GM12865 (cell line): ENCODE results near the gene TNFRSF25.

Experiments used
- DNase-seq: peaks from one replicate; pipeline ENCODE4 v3.0.0; 2010; ENCODE audit warnings: low read depth
- H3K4me3 ChIP-seq: 2 replicates; pipeline ENCODE4 v1.5.1; 2011; ENCODE audit warnings: mild to moderate bottlenecking, low read depth, low read length, control low read depth
- TF ChIP-seq, protein P1 (sequence below): IDR thresholded peaks from 2 replicates; pipeline ENCODE4 v1.5.1; 2011; ENCODE audit warnings: low read length, control low read depth, low read depth, inconsistent platforms; ENCODE audit not compliant: insufficient read depth; ENCODE audit errors: missing control alignments

TNFRSF25 gene

DNA sequence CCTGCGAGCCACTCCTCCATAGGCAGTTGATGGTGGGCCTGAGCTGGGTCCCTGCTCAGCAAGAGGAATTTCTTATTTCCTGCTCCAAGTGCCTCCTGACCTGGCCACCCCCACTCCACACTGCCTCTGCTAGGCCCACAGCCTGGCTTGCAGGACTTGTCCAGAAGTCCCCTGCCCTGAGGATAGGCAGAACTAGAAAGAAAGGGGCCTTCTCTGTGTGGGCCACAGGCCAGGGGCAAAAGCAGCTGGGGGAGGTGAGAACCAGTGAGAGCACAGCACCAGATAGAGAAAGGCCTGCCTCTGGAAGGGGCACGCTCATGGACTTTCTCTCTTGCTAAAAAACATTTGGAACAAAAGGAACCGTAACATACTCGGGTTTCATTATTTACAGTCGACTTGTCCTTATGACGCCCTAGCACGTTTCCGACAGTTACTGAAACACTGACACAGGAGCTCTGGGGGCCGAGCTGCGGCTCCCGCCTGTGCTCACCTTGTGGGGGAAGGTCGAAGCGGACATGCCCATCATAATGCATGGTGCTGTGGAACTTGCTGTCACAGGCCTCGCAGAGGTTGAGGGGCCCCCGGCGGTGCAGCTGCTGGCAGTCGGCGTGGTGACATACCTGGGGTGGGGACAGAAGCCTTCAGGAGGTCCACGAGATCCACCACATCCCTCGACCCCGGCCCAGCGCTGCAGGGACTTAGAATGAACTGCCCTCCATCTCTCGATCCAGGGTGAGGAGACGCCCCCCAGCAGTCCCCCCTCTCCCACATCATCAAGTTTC lies 11.3 kb upstream of the TNFRSF25 start:
- no peak for DNase-seq

DNA sequence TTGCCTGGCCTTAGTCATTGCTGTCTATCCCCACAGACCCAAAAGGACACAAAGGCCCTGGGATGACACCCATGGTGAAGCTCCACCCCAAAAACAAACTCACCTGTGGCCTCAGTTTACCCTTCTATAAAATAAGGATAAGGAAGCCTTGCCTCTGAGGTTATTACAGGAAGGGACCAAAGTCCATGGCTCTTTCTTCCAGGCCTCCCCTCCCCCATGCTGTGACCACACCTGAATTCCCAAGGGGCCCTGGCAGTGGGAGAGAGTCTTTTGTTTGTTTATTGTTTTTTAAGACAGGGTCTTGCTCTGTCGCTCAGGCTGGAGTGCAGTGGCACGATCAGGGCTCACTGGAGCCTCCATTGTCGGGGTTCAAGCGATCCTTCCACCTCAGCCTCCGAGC lies 10.5 kb upstream of the TNFRSF25 start:
- DNase-seq = no peak
- TF ChIP-seq, protein P1, sequence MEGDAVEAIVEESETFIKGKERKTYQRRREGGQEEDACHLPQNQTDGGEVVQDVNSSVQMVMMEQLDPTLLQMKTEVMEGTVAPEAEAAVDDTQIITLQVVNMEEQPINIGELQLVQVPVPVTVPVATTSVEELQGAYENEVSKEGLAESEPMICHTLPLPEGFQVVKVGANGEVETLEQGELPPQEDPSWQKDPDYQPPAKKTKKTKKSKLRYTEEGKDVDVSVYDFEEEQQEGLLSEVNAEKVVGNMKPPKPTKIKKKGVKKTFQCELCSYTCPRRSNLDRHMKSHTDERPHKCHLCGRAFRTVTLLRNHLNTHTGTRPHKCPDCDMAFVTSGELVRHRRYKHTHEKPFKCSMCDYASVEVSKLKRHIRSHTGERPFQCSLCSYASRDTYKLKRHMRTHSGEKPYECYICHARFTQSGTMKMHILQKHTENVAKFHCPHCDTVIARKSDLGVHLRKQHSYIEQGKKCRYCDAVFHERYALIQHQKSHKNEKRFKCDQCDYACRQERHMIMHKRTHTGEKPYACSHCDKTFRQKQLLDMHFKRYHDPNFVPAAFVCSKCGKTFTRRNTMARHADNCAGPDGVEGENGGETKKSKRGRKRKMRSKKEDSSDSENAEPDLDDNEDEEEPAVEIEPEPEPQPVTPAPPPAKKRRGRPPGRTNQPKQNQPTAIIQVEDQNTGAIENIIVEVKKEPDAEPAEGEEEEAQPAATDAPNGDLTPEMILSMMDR = no peak
- H3K4me3 ChIP-seq = no peak overlapping the region

More for the DNA sequence above, 11.3 kb upstream of the TNFRSF25 start:
- no peak overlapping the region for H3K4me3 ChIP-seq
- TF ChIP-seq, protein P1 = no peak

DNA sequence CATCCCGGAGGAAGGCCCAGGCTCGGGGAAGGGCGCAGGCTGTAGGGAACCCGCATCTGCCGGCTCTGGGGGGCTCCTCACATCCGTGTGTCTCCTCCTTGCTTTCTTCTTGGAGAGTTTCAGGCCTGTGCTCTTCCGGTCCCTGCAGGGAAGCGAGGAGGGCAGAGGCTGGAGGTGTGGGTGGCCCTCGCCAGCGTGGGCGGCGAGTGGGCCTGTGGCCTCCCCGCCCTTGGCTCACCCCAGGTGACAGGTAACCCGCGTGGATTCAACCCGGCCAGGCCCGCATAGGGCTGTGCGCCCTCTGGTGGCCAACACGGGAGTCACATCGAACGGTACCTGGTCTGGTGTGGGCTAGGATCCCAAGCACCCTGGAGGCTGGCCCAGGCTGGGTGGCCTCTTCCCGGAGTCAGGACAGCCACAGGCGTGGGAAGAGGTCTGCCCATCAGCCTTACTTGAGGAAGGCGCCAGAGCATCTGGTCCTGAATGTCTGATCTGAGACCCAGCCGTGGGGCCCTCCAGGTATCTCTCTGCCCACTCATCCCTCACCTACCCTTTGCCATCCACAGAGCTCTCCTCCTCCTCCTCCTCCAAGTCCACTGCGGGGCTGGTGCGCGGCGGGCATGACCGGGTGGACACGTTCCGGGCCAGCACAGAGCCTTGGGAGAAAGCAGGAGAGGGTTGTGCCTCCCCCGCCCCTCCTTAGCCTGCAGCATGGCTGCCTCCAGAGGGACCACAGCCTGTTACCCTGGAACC lies 9.6 kb upstream of the TNFRSF25 start:
- TF ChIP-seq, protein P1 = peak; percentile 94
- DNase-seq = peak; percentile 55
- H3K4me3 ChIP-seq = no peak overlapping the region

- no peak overlapping the region for H3K4me3 ChIP-seq
- TF ChIP-seq, protein P1 = no peak
- DNase-seq = no peak
Observed at GRCh38 chr1:6474815-6475282, 8.9 kb upstream of the TNFRSF25 start.

DNA sequence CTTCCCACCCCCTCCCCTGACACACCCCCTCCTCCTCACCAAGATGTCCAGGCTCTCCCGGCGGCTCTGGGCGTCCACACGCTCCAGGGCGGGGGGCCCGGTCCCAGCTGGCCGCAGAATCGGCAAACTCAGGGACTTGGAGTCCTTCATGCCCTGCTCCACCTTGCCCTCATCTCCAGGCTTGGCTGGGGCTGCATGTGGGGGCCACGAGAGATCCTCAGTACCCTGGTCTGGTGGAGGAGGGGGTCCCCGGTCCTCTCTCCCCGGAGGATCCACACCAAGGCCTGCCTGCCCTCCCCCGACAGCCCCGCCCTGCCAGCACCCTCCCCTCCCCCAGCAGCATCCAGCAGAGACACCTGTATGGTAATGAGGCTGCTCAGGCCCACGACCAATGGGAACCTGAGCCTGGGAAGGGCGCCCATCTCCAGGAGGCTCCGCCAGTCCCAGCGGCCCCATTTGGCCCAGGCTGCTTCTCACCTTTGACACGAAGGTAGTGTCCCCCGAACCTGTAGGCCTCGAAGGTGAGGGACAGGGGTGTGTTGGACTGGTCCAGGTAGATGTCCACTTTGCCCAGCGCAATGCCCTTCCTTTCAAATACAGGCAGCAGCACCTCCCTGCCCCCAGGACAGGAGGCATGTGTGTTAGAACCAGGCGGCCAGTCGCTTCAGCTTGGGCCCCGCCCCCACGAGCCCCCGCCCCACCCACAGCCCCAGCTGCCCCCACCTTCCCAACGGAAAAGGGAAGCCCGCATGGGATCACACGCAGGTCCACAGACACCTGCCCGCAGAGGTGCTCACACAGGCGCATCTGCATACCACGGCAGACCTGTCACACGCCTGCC lies 8.2 kb upstream of the TNFRSF25 start:
- DNase-seq = no peak
- TF ChIP-seq, protein P1 = no peak
- no peak overlapping the region for H3K4me3 ChIP-seq

DNA sequence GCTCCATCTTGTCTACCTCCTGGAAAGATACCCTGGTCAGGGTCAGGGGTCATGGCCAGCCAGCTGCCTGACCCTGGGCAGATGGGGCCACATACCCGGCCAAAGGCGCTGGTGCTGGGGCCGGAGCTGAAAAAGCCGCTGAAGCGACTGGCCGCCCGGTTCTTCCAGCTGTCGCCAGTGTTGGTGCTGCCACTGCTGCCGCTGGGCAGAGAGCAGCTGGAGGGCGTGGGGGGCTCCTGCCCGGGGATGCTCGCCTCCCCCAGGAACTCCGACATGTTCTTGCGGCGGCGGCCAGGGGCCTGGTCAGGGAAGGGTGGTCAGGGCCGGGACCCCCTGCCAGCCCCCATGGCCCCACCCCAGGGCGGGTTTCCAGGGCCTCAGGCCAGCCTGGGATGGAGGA lies 7.2 kb upstream of the TNFRSF25 start:
- TF ChIP-seq, protein P1 = no peak
- H3K4me3 ChIP-seq = no peak overlapping the region
- DNase-seq = no peak
